GM18951 (cell line): Measurements from ENCODE around the gene STIP1.
"Not testable (repeated sequence)": the region's sequence is repeated elsewhere in the genome, so short reads cannot be mapped to it uniquely, and the experiment has no call there.

Experiments
- POLR2A ChIP-seq: IDR thresholded peaks from 4 replicates; pipeline ENCODE4 v1.6.1; 2011; ENCODE audit warnings: mild to moderate bottlenecking; ENCODE audit not compliant: insufficient read length, insufficient read depth; ENCODE audit errors: extremely low read depth
- in situ Hi-C: fragments of 300-500 bp; cut with MboI; formaldehyde crosslinking; loops from one replicate; pipeline ENCODE4 v1.12.0; 2022; ENCODE audit warnings: low sequenced_read_pairs, mixed read lengths, inconsistent platforms; ENCODE audit not compliant: unreplicated experiment

Gene STIP1

GRCh38 chr11:64241491-64242374 lies 55.8 kb downstream of the STIP1 start:
- in situ Hi-C loops: no loop called here
- peak; percentile 70 for TF ChIP-seq POLR2A

- TF ChIP-seq POLR2A: no peak
- in situ Hi-C loops: no loop called here
Observed at GRCh38 chr11:64243236-64243854, 57.4 kb downstream of the STIP1 start.

- peak; percentile 19 for TF ChIP-seq POLR2A
- in situ Hi-C loops: no loop called here
Observed at GRCh38 chr11:64244107-64244506, 58.1 kb downstream of the STIP1 start.

GRCh38 chr11:64244966-64245365 lies 59.0 kb downstream of the STIP1 start:
- no peak for TF ChIP-seq POLR2A
- in situ Hi-C loops: no loop called here

GRCh38 chr11:64245401-64245796 lies 59.4 kb downstream of the STIP1 start:
- in situ Hi-C loops: no loop called here
- no peak for TF ChIP-seq POLR2A

- no peak for TF ChIP-seq POLR2A
- in situ Hi-C loops: no loop called here
Observed at GRCh38 chr11:64245797-64246620, 60.0 kb downstream of the STIP1 start.

- peak; percentile 42 for TF ChIP-seq POLR2A
- in situ Hi-C loops: not testable (repeated sequence)
Observed at GRCh38 chr11:64246621-64246870, 60.6 kb downstream of the STIP1 start.

- TF ChIP-seq POLR2A: no peak
- in situ Hi-C loops: no loop called here
Observed at GRCh38 chr11:64246871-64247728, 61.1 kb downstream of the STIP1 start, which contains the start of gene PPP1R14B. Gene PPP1R14B (minus strand): TSS chr11:64246943. CDS start chr11:64246673, 270 bp downstream.

- TF ChIP-seq POLR2A: no peak
- in situ Hi-C loops: no loop called here
Observed at GRCh38 chr11:64247729-64248531, 62.0 kb downstream of the STIP1 start.

GRCh38 chr11:64248578-64248977 lies 62.6 kb downstream of the STIP1 start:
- no peak for TF ChIP-seq POLR2A

GRCh38 chr11:64249038-64249437 lies 63.1 kb downstream of the STIP1 start:
- in situ Hi-C loops: no loop called here
- TF ChIP-seq POLR2A: no peak

More at GRCh38 chr11:64248578-64248977, 62.6 kb downstream of the STIP1 start:
- in situ Hi-C loops: no loop called here

GRCh38 chr11:64249563-64250414 lies 63.8 kb downstream of the STIP1 start:
- in situ Hi-C loops: no loop called here
- no peak for TF ChIP-seq POLR2A
